NCI-H748 (cell line): ENCODE data around the gene RASGRP2.
A peak's percentile ranks its signal among the peaks of the same experiment; 100 is the strongest.
"Not testable (repeated sequence)": the region's sequence is repeated elsewhere in the genome, so short reads cannot be mapped to it uniquely, and the experiment has no call there.

Source experiments
- DNase-seq: peaks from one replicate; lab custom pipeline; 2025; ENCODE audit not compliant: unreplicated experiment; lab: John Stamatoyannopoulos, UW

RASGRP2 gene

GRCh38 chr11:64720640-64721358 lies 23.1 kb downstream of the RASGRP2 start:
- no peak for DNase-seq

GRCh38 chr11:64720167-64720566 lies 23.8 kb downstream of the RASGRP2 start:
- DNase-seq = no peak

- DNase-seq = no peak
These were observed 24.5 kb downstream of the RASGRP2 start for GRCh38 chr11:64719406-64719805.

GRCh38 chr11:64718780-64719124 lies 25.2 kb downstream of the RASGRP2 start:
- no peak for DNase-seq

GRCh38 chr11:64718084-64718779 lies 25.7 kb downstream of the RASGRP2 start:
- no peak for DNase-seq

GRCh38 chr11:64717268-64717578 lies 26.7 kb downstream of the RASGRP2 start:
- DNase-seq = no peak

GRCh38 chr11:64716473-64717267 lies 27.3 kb downstream of the RASGRP2 start:
- DNase-seq = no peak

GRCh38 chr11:64715756-64716472 lies 28.0 kb downstream of the RASGRP2 start:
- DNase-seq = no peak

GRCh38 chr11:64715110-64715509 lies 28.8 kb downstream of the RASGRP2 start:
- no peak for DNase-seq

- no peak for DNase-seq
These were observed 29.3 kb downstream of the RASGRP2 start for GRCh38 chr11:64714666-64715065.

GRCh38 chr11:64713781-64714363 lies 30.1 kb downstream of the RASGRP2 start:
- peak; percentile 57 for DNase-seq

GRCh38 chr11:64713016-64713707 lies 30.8 kb downstream of the RASGRP2 start:
- peak; percentile 85 for DNase-seq

GRCh38 chr11:64712430-64713015 lies 31.4 kb downstream of the RASGRP2 start:
- no peak for DNase-seq

GRCh38 chr11:64711956-64712362 lies 32.0 kb downstream of the RASGRP2 start:
- DNase-seq = no peak

- DNase-seq = no peak
These were observed 32.6 kb downstream of the RASGRP2 start for GRCh38 chr11:64711138-64711955.

- no peak for DNase-seq
These were observed 33.4 kb downstream of the RASGRP2 start for GRCh38 chr11:64710418-64711137.

- no peak for DNase-seq
These were observed 38.4 kb downstream of the RASGRP2 start for GRCh38 chr11:64705501-64705900.

GRCh38 chr11:64703048-64703447 lies 40.9 kb downstream of the RASGRP2 start:
- no peak for DNase-seq

GRCh38 chr11:64701956-64702355 lies 42.0 kb downstream of the RASGRP2 start:
- not testable (repeated sequence) for DNase-seq
